GM21825 (cell line): ENCODE measurements around the gene N4BP2L1.
A peak's percentile ranks its signal among the peaks of the same experiment; 100 is the strongest.

Experiments used
- ATAC-seq: cut with Tn5 transposase; IDR thresholded peaks from one replicate; pipeline ENCODE4 v1.9.1; 2021; ENCODE audit warnings: mild to moderate bottlenecking, moderate library complexity; ENCODE audit not compliant: unreplicated experiment

N4BP2L1 gene

DNA sequence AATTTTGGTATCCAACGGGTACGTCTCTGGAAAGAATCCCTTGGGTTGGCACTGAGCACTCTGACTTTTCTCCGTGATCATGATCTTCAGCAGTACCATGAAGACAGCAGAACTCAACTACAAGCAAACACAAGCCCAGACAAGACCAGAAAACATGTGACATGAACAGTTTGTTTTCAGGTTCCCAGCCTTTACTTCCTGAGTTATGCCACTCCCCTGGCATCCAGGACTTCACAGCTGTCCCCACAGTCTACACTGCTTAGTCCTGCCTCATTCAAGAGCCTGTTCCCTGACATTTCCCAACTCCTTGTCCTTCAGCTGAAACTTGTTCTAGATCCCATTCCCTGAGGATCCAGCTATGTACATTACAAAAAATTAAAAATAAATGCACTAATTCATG, 4.9 kb upstream of the N4BP2L1 start:
- no peak for ATAC-seq

DNA sequence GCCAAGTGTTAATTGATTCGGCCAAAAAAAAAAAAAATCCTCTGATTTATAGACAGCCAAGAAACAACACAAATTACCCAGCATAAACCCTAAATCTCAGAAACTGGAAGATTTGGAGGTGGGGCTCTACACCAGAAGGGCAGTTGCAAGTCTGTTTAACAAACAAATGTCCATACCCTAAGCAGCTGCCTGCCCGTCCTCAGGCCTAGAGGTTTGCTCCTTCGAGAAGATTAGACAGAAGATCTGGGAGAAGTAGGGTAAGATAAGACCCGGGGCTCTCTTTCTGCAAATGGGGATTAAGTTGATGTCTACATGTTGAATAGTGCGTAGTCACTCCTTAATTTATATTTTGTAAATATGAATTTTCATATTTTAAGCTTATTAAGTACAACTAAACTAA, 3.4 kb upstream of the N4BP2L1 start:
- ATAC-seq: no peak

DNA sequence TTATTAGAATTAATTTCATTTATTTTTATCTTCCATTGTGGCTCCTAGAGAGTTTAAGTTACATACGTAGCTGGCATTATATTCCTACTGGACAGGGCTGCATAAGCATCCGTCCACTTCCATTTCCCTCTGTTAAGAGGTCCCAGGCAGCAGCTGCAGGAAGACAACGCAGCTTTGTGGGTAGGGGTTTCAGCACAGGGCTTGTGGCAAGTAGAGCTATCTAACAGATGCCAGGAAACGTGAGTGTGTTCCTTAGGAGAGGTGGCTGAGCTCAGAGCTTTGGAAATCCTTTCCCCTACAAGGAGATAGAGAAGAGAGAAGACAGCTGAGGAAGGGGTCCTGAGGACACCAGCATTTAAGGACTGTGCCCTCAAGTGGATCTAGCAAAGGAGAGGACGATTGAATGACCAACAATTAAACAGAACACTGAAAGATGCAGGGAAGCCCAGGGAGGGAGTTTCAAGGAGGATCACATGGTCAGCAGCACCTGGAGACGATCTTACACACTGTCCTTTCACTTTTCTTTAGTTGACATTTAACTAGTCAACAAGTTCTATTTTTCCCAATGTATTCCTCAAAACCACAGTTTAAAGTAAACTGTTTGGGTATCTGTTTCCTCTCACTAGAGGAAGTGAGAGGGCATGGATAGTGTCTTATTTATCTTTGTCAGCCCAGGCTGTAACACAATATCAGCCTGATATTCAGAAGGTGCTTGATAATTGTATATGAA, 2.3 kb upstream of the N4BP2L1 start:
- no peak for ATAC-seq

DNA sequence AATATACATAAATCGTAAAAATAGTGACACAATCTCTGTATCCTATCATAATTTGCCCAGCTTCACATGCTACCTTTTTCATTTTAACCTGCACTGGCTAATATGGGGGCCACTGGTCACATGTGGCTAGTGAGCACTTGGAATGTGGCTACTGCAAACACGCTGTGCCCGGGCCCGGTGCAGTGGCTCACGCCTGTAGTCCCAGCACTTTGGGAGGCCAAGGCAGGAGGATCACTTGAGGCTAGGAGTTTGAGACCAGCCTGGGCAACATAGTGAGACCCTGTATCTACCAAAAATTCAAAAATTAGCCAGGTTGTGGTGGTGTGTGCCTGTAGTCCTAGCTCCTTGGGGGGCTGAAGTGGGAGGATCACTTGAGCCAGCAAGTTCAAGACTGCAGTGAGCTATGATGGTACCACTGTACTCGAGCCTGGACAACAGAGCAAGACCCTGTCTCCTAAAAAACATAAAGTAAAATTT, 1.5 kb upstream of the N4BP2L1 start:
- no peak for ATAC-seq

DNA sequence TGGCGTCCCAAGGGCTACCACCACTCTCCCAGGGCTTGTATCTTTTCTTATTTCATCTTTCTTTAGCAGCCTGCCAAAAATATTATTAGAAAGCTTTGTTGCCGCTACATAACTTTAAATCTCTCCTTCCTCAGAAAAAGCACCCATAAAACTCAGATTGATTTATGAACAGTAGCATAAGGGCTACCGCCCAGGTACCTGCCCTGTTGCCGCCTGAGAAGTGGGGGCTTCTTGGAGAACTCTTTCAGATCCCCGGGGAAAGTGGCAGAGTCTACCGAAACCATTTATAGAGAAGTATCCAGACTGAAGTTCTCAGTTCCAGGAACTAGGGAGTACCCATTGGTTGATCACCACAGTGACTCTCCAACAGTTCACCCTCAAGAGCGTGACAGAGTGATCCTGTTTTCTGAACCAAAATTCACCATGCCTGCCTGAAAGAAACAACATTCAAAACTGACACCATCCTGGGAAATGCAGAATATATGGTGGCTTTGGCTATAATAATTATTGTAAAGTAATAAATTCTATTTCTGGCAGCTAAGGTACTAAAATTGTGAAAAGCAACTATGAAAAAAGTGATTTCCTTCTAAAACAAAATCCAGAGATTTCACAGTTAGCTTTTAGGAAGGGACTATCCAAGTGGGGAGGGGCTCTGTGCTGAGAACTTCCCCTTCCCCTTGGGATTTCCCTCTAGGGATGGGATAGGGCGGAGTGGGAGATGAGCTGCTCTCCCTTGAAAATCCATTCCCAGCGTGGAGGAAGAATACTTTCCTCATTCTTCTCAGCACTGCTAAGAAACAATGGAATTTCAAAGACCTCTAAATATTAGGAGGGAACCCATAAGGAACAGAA, 877 bp upstream of the N4BP2L1 start:
- ATAC-seq: peak; percentile 16

DNA sequence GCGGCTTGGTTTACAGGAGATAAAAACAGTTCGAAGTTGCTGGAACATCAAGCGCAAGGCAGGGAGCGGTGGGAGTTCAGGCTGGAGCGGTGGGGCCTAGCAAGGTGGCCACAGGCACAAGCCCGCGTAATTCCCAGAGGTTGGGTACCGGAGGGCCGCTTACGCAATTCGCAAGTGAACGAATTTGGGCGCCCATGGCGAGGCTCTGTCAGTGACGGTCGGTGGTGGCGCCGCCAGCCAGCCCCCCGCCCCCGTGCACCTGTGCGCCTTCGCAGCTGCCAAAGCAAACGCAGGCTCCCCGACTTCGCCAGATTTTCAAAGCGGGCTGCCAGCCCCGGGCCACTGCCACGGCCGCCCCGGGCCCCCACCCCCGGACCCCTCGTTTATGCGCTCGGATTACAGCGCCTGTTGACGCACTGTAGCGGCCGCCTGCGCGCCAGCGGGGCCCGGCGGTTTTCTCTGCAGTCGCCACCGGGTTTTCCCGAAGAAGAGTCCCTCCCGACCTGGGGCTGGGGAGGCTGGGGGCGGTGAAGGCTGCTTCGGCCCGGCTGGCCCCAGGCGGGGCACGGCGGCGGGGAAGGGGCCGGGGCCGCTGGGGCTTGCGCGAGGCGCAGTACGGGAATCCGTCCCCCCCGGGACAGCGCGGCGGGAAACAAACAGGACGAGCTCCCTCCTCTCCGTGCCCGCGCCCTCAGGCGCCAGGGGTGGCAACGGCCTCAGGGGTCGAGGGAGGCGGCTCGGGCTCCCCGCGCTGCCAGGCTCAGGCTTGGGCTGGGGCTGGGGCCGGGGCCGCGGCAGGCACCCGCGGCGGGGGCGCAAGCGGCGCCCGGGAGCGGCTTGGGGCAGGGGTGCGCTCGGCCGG, 709 bp downstream of the N4BP2L1 start:
- ATAC-seq: peak; percentile 12

DNA sequence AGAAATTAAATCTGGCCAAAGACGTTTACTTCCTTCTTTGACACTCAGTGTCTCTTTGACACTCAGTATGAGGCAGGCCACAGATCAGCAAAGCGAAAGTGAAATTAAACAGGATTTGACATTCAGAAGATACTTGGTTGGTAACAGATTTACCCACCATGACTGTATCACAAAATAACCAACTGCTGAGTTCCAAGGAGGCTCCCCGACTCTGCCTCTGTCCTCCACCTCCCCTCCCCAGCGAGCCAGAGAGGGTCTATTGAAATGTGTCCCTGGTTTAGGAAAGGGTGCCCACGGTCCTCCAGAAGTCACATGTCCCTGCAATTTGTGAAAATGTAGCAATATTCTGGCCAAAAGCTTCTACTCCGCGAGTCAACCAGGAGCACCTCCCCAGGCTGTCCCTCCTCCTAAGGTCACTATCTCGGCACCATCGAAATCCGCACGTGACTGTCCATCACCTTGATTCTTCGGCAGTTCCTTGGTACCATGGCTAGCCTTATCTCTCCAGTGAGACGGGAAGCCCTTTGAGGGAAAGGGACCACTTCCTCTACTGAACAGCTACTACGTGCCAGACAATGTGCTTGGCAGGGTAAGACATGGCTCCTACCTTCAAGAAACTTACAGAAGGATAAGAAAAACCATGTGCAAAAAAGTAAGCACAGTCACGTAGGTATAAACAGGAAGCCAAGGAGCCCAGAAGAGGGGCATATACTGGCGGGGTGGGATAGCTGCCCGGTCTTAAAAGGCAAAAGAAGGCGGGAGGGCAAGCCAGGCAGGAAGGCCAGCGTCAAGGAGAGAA, 1.5 kb downstream of the N4BP2L1 start:
- ATAC-seq: peak; percentile 30

DNA sequence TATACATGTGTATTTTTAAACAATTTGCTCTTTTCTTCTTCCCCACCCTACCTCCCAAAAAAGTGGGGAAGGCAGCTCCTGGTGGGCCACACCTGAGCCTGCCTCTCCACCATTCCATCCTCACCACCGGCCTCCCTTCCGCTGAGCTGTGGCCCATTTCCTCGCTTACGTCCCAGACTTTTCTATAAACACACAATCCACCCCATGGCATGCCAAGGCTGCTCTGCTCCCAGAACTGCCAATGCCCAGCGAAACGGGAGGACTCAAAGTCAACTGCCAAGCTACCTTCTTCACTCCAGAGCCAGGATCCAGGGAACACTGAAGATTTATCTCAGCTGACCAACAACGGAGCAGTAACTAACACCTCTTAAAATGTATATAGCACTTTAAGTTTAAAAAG, 2.8 kb downstream of the N4BP2L1 start:
- ATAC-seq: no peak

DNA sequence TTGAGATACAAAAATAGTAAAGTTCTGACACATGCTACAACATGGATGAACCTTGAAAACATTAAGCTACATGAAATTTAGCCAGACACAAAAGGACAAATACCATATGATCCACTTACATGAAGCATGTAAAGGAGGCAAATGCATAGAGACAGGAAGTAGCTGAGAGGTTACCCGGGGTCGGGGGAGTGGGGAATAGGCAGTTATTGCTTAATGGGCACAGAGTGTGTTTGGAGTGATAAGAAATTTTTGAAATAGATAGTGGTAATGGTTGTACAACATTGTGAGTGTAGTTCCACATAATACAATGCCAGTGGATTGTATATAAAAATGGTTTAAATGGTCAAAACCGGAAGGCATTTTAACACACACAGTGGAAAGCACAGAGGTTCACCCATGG, 4.3 kb downstream of the N4BP2L1 start:
- ATAC-seq: no peak

DNA sequence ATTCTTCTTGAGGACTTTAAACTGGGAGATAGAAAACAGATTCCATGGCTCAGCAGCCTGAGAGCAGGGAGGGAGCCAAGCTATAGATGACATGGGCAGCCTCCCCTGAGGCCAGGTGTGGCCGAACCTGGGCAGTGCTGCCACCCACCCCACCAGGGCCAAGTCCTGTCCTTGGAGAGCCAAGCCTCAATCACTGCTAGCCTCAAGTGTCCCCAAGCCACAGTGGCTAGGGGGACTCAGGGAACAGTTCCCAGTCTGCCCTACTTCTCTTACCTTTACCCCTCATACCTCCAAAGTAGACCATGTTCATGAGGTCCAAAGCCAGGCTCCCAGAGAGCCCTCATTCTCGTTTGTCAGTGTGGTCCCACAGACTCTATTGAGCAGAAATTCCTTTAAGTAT, 8.1 kb downstream of the N4BP2L1 start:
- no peak for ATAC-seq

DNA sequence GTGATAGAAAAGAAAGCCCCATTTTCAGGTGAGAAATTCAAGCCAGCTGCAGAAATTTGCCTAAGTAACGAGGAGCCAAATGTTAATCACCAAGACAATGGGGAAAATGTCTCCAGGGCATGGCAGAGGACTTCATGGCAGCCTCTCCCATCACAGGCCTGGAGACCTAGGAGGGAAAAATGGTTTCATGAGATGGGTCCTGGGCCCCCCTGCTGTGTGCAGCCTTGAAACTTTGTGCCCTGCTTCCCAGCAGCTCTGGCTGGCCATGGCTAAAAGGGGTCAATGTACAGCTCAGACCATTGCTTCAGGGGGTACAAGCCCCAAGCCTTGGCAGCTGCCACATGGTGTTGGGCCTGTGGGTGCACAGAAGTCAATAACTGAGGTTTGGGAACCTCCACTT, 9.9 kb downstream of the N4BP2L1 start:
- ATAC-seq: no peak

DNA sequence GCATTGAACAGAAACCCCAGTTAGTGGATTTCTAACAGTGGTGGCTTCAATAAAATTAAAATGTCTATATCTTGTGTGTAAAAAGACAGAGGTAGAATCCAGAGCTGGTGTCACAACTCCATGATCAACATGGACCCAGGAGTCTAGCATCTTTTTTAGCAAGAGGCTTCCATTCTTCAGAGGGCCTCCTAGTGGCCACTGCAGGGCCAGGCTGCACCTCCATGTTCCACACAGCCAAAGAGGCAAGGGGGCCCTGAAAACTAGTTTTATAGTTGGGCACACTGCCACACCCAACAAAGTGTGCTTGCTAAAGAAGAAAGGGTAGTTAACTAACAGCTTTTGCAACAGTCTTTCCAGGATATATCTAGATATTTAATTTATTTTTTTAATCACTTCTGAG, 12.9 kb downstream of the N4BP2L1 start:
- no peak for ATAC-seq

DNA sequence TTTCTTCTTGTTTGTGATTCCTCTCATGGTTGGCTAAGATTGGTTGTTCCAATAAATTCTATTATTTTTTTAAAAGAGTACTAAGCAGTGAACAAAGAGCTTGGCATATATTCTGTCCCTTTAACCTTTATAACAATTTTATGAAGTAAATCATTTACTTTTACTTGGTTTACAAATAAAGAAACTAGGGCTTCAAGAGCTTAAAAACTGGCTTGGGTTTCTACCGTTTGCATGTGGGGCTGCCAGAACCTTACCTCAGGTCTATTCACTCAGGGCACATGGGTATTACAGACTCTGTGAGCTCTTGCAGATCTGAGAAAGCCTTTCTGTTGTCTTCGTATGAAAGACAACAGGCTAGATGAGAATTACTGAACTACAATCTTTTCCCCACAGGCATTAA, 13.3 kb downstream of the N4BP2L1 start:
- no peak for ATAC-seq

DNA sequence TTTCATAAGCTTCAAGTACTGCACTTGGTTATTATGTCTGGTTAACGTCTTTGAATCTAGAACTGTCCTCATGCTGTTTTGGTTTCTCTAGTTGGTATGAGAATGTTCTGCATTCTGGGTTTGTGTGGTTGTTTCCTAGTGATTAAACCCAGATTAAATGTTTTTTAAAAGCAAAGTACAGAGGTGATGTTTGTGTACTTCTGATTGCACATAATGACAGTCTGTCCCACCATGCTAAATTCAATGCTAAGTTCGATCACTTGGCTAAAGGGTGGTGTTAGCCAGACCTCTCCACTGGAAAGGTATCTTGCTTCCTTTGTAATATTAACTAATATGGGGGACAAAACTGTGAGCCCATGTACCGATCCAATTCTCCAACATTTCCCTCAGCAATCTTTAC, 14.6 kb downstream of the N4BP2L1 start:
- ATAC-seq: no peak

DNA sequence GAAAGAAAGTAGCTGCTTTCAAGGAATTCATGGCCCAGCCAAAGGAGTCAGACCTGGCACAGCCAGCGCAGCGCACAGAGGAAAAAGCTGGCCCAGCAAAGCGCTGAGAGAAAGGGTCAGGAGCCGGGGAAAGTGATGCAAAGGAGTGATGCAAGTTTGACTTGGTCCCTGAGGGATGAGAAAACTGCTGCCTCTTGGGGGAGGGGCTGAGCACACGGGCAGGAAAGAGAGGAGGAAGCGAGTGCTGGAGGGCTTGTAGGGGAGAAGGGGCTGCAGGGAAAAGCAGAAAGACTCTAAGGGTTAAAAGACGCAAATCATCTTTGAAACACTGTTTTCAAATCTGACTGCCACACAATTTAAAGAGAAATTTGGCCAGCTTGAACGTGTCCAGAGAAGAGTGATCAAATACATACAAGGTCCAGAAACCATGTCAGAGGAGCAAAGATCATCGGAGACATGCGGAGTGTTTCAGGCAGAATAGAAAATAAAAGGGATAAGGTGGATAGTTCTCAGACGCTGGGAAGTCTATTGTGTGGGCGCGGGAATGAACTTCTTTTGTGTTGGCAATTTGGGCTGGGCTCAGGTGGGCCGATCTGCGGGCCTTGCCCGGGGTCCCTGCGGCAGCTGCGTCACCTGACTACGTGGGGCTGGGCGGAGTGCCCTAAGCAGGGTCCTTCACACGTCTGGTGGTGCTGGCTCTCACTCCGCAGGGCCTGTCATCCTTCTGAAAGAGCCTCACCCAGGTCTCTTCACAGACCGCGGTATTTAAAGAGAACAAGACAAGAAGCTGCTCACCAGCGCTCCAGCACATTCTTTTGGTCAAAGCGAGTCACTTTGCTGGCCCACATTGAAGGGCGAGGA, 18.1 kb downstream of the N4BP2L1 start:
- no peak for ATAC-seq

DNA sequence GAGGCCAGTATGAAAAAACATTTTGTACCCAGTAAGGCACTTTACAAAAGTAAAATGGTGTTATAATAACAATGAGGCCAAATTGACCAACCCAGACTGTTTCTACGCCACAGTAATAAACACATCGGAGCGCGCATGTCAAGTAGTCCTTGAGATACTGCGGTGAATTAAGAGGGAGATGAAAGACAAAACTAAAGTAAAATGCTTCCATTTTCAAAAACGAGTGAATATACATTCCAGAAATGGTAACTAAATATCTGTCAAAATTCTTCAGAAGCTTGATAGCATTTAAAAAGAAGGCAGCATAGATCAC, 19.0 kb downstream of the N4BP2L1 start:
- ATAC-seq: no peak

DNA sequence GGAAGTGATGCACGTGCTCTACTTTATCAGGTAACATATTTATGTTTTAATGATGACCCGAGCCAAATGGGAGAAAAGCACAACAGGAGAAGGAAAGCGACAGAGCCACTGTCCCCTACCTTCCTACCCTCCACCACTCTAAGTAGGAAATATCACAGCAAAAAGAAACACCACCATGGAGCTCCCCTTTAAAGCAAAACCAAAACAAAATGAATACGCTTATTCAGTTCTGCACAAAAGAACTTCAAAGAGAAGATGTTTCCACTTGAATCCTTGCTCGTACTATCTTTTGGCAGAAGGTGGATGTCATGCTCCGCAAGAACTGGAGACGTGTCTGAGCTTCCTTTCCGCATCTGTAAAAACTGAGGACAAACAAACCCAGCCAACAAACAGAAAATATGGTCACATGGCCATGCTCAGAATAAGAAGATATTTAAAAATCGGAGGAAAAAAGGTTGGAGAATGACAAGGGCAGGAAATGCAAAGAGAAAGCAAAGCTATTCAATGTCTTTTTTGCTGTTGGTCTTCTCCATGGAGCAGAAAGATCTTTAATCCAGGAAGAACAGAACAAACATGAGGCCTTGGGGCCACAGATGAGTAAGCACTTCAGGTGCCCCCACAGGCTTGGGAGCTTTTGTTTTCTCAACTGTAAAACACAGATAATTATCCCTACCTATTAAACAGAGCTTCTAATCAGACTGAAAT, 19.5 kb downstream of the N4BP2L1 start:
- no peak for ATAC-seq

DNA sequence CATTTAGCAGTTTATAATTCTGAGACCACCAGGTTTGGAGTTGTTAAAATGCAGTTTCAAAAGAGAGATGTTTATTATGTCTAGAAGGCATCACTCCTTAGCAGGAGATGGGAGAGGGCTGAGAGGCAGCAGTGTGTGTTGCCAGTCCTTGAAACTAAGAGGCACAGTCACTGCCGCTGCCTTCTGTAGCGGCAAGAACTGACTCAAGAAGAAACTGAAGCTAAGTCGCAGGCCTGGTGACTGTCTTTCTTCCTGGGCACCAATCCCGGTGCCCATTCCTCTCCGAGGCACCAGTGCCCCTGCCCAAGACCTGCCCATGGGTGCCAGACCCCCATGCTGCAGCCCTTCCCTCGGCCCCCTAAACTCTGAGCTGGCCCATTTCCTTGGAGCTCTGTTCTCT, 20.1 kb downstream of the N4BP2L1 start:
- ATAC-seq: no peak

DNA sequence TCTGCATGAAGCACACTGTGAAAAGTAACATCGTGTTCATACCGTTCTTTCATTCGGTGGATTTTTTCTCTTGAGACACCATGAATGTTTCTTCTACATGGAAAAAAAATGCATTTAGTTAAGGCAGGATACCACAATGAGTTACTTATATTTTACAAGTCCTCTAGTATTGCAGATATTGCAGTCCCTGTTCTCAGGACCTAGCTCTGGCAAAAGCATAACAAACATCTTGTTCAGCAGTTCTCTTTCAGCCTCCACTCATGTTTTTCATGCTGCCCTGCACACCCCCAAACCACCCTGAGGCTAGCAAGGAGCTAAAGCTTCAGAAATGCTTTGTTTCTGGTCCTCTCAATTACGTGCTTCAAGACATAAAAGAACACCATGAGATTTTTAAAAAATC, 24.8 kb downstream of the N4BP2L1 start:
- ATAC-seq: no peak
